CD4-positive, alpha-beta T cell (primary cell): ENCODE results near the gene DTNBP1. TPM values are rescaled to one million over a fixed set of nuclear protein-coding genes. Genes with fewer than 3 reads are reported as not detected.

Source experiments
- ATAC-seq: fragments of 200-7000 bp; cut with Tn5 transposase; one replicate; pipeline ENCODE4 v1.10.0; 2022; ENCODE audit warnings: mild to moderate bottlenecking; ENCODE audit not compliant: poor library complexity
- CTCF ChIA-PET: fragments of 350-600 bp; sonication (Branson Sonifier 250); formaldehyde crosslinking; loops from one replicate; lab custom pipeline; 2021; ENCODE audit warnings: antibody characterized with exemption, inconsistent platforms; lab: Charles Lee
- POLR2A ChIA-PET: fragments of 350-600 bp; sonication (Branson Sonifier 250); formaldehyde crosslinking; loops from one replicate; lab custom pipeline; 2021; ENCODE audit warnings: antibody characterized with exemption, inconsistent platforms; lab: Charles Lee
- DNase-seq, 14 experiments: peaks; one replicate each; pipeline ENCODE4 v3.0.0-alpha.2; 2013 to 2020; ENCODE audit warnings: mixed read lengths in 2 of 14
- H3K27ac ChIP-seq, 2 donors: one replicate each; pipeline versions ENCODE4 v1.5.1 to v1.7.0; 2013; ENCODE audit warnings: low read length in 2 of 2, low read depth in 1 of 2, mild to moderate bottlenecking in 1 of 2
- H3K27me3 ChIP-seq, 2 experiments: 1 replicate in 1 of 2; 2 replicates in 1 of 2; pipeline versions ENCODE4 v1.6.1 to v1.7.0; 2013; ENCODE audit warnings: low read length in 2 of 2, control low read depth in 1 of 2, mild to moderate bottlenecking in 1 of 2, moderate library complexity in 1 of 2; ENCODE audit not compliant: insufficient read depth in 2 of 2, control insufficient read depth in 1 of 2
- H3K36me3 ChIP-seq: one replicate; pipeline ENCODE4 v1.6.1; 2013; ENCODE audit warnings: low read length, control low read depth; ENCODE audit not compliant: insufficient read depth
- H3K4me1 ChIP-seq: one replicate; pipeline ENCODE4 v1.6.1; 2013; ENCODE audit warnings: low read length, control low read depth; ENCODE audit not compliant: insufficient read depth
- H3K4me3 ChIP-seq: one replicate; pipeline ENCODE4 v1.5.1; 2013; ENCODE audit warnings: mild to moderate bottlenecking, low read length, moderate library complexity
- H3K9me3 ChIP-seq, 2 experiments: 1 replicate in 1 of 2; 2 replicates in 1 of 2; pipeline versions ENCODE4 v1.6.1 to v1.7.0; 2013; ENCODE audit warnings: low read length in 2 of 2, mild to moderate bottlenecking in 2 of 2, control low read depth in 1 of 2, moderate library complexity in 1 of 2; ENCODE audit not compliant: control insufficient read depth in 1 of 2, insufficient read depth in 1 of 2
- H3K27ac Mint-ChIP-seq: one replicate; pipeline ENCODE4 v1.8.0; 2020; ENCODE audit warnings: mixed read lengths
- H3K27me3 Mint-ChIP-seq: one replicate; pipeline ENCODE4 v1.8.0; 2021; ENCODE audit warnings: mixed read lengths
- H3K36me3 Mint-ChIP-seq: one replicate; pipeline ENCODE4 v1.8.0; 2021; ENCODE audit warnings: low read depth, mixed read lengths
- H3K4me1 Mint-ChIP-seq: one replicate; pipeline ENCODE4 v1.8.0; 2021; ENCODE audit warnings: low read depth, mixed read lengths
- H3K4me3 Mint-ChIP-seq: one replicate; pipeline ENCODE4 v1.8.0; 2020; ENCODE audit warnings: mild to moderate bottlenecking, mixed read lengths
- H3K9me3 Mint-ChIP-seq: one replicate; pipeline ENCODE4 v1.8.0; 2020; ENCODE audit warnings: mixed read lengths
- CTCF ChIP-seq: fragments of 200-600 bp; IDR thresholded peaks from one replicate; pipeline ENCODE4 v1.8.0; 2022; ENCODE audit warnings: antibody characterized with exemption, mild to moderate bottlenecking
- intact Hi-C, 2 experiments: fragments of 100-400 bp; cut with DNase I in 1 of 2; cut with micrococcal nuclease in 1 of 2; formaldehyde crosslinking; loops; one replicate each; pipeline versions ENCODE4 v1.15.1 to v1.9.0; 2023 to 2025; cut with DNase I, micrococcal nuclease
- total RNA-seq, 174 experiments: library from RNA in 2 of 174; stranded (reverse) in 2 of 174; gene quantifications; one replicate each; pipeline ENCODE4 v1.2.3 and lab custom pipeline; 2021 to 2026

The DTNBP1 gene
- total RNA-seq, 2 experiments from 2014 or later, result 14.5 to 14.7 TPM

GRCh38 chr6:15582499-15582898, 80.3 kb downstream of the DTNBP1 start:
- H3K4me1 ChIP-seq, result no peaks in the 10 kb centered on the region
- Mint-ChIP-seq H3K27ac (no peak overlapping the region), H3K4me3 (no peak overlapping the region), H3K27me3 (no peaks in the 10 kb centered on the region), H3K9me3 (no peaks in the 10 kb centered on the region), H3K4me1 (peaks cover 7% of the 10 kb centered on the region), H3K36me3 (peaks cover 11% of the 10 kb centered on the region)
- ChIA-PET CTCF (no interaction called here), POLR2A (no interaction called here)
- H3K36me3 ChIP-seq, result no peaks in the 10 kb centered on the region
- no peaks in the 10 kb centered on the region for H3K27me3 ChIP-seq
- ATAC-seq (no peak), DNase-seq (no peak)
- peaks cover 0 to 3% of the 10 kb centered on the region in 2 experiments for H3K9me3 ChIP-seq
- no peak overlapping the region for H3K27ac ChIP-seq
- intact Hi-C loops, result no loop called here
- no peak for TF ChIP-seq CTCF
- H3K4me3 ChIP-seq, result no peak overlapping the region

GRCh38 chr6:15581751-15582150, 81.1 kb downstream of the DTNBP1 start:
- Histone ChIP-seq H3K36me3 (no peaks in the 10 kb centered on the region), H3K27me3 (no peaks in the 10 kb centered on the region), H3K27ac (no peak overlapping the region), H3K4me1 (no peaks in the 10 kb centered on the region), H3K9me3 (peaks cover 0 to 3% of the 10 kb centered on the region in 2 experiments), H3K4me3 (no peak overlapping the region)
- Mint-ChIP-seq H3K4me3 (no peak overlapping the region), H3K36me3 (peaks cover 13% of the 10 kb centered on the region), H3K27ac (no peak overlapping the region), H3K9me3 (no peaks in the 10 kb centered on the region), H3K27me3 (no peaks in the 10 kb centered on the region), H3K4me1 (peaks cover 4% of the 10 kb centered on the region)
- intact Hi-C loops, result no loop called here
- no peak for TF ChIP-seq CTCF
- no peak for ATAC-seq
- DNase-seq, result no peak
- ChIA-PET CTCF (no interaction called here), POLR2A (interaction anchor here (0.6 kb wide), 1 partner anchor 1541 kb away, joined by 3 read pairs; no protein-coding TSS in a partner anchor)

GRCh38 chr6:15580326-15580725, 82.5 kb downstream of the DTNBP1 start:
- intact Hi-C loops, result no loop called here
- ChIA-PET POLR2A (no interaction called here), CTCF (interaction anchor here (0.9 kb wide), 1 partner anchor 9 kb away, joined by 3 read pairs; no protein-coding TSS in a partner anchor)
- Histone ChIP-seq H3K4me3 (no peak overlapping the region), H3K36me3 (no peaks in the 10 kb centered on the region), H3K27me3 (no peaks in the 10 kb centered on the region), H3K9me3 (peaks cover 0 to 3% of the 10 kb centered on the region in 2 experiments), H3K4me1 (no peaks in the 10 kb centered on the region), H3K27ac (no peak overlapping the region)
- H3K9me3 Mint-ChIP-seq, result no peaks in the 10 kb centered on the region
- no peak for TF ChIP-seq CTCF
- H3K4me1 Mint-ChIP-seq, result peaks cover 5% of the 10 kb centered on the region
- H3K36me3 Mint-ChIP-seq, result peaks cover 21% of the 10 kb centered on the region
- DNase-seq (no peak), ATAC-seq (no peak)
- no peak overlapping the region for H3K4me3 Mint-ChIP-seq
- H3K27me3 Mint-ChIP-seq, result no peaks in the 10 kb centered on the region
- no peak overlapping the region for H3K27ac Mint-ChIP-seq
